Testis (tissue), 3 donors: ENCODE data around the gene ZNF444. TPM values are rescaled to one million over a fixed set of nuclear protein-coding genes. Genes with fewer than 3 reads are reported as not detected.
A peak's percentile ranks its signal among the peaks of the same experiment; 100 is the strongest.

Experiments
- DNase-seq: peaks from one replicate; pipeline ENCODE4 v3.0.0-alpha.2; 2019
- H3K27ac ChIP-seq, 2 donors: fragments of 200-600 bp; sonication (generic); one replicate each; pipeline ENCODE4 v1.5.1; 2019
- H3K27me3 ChIP-seq: fragments of 200-600 bp; sonication (generic); one replicate; pipeline ENCODE4 v1.5.1; 2019
- H3K36me3 ChIP-seq: fragments of 200-600 bp; sonication (generic); one replicate; pipeline ENCODE4 v1.5.1; 2017; ENCODE audit warnings: low read depth; ENCODE audit errors: missing control alignments
- H3K4me1 ChIP-seq: fragments of 200-600 bp; sonication (generic); one replicate; pipeline ENCODE4 v1.5.1; 2019
- H3K4me3 ChIP-seq, 2 donors: fragments of 200-600 bp; sonication (generic); one replicate each; pipeline ENCODE4 v1.5.1; 2017 to 2019
- H3K9me3 ChIP-seq: fragments of 200-600 bp; sonication (generic); one replicate; pipeline ENCODE4 v1.5.1; 2017
- POLR2A ChIP-seq: fragments of 450-650 bp; IDR thresholded peaks from one replicate; pipeline ENCODE4 v1.6.1; 2017; ENCODE audit warnings: antibody characterized with exemption, mild to moderate bottlenecking, moderate library complexity
- WGBS, 2 donors: methylation state at CpG; one replicate each; pipeline ENCODE4 v1.1.5; 2018; 5-methylcytosine and 5-hydroxymethylcytosine counted together
- intact Hi-C: fragments of 100-400 bp; cut with DNase I; formaldehyde crosslinking; loops from one replicate; pipeline ENCODE4 v1.15.1; 2023; ENCODE audit warnings: low total_unique reads
- polyA plus RNA-seq: library from polyadenylated mRNA; stranded (reverse); fragments of 350-450 nt; fragmentation: Illumina TruSeq; extraction: RNeasy Lipid Tissue Mini Kit (QIAGEN cat#74804); gene quantifications from one replicate; pipeline ENCODE4 v1.2.3, GENCODE V29; 2014; ENCODE audit warnings: low read depth, low replicate concordance; ENCODE audit not compliant: insufficient read depth
- total RNA-seq, 2 donors: library from RNA; depleted of rRNA; stranded (reverse); fragments of >200 nt; gene quantifications; one replicate each; pipeline ENCODE4 v1.2.3, GENCODE V29; 2016
- TF ChIP-seq, protein P1 (sequence below), 3 experiments: fragments of 450-650 bp in 2 of 3; fragments of 200-600 bp in 1 of 3; sonication (generic) in 1 of 3; IDR thresholded peaks; one replicate each; pipeline ENCODE4 v1.5.1; 2016 to 2019; ENCODE audit warnings: antibody characterized with exemption in 3 of 3, mild to moderate bottlenecking in 2 of 3, moderate library complexity in 1 of 3

ZNF444 gene
- total and polyA plus RNA-seq, 3 donors from 2014 or later = 24.7 to 62.6 (median 59.2) TPM

DNA sequence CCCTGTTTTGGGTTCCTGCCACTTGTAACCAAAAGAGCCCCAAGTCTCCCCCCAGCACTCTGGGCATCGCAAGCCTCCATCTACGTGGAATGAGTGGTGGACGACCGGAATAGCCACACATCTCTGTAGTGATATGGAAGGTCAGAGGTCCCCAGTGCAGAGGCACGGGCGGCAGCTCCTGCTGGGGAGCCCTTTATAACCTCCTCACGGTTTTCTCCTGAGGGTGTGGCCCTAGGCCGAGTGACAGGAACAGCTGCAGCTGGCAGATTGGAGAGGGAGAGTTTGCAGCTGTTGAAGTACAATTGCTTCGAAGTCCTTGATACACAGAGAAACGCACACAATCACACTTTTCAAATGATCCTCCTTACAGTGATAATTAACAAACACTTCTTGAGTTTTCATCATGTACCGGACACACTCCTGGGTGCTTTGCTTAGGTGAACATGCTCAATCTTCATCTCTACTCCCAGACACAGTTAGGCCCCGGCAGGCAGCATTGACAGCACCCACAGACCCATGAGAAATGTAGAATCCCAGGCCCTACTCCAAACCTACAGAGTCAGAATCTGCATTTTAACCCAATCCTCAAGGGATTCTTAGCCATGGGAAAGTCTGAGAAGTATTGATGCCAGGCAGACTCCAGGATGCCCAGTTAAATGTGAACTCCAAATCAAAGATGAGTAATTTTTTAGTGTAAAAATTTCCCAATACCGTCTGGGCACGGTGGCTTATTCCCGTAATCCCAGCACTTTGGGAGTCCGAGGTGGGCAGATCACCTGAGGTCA is 15.1 kb upstream of the ZNF444 start:
- DNase-seq = no peak
- Histone ChIP-seq H3K9me3 (no peaks in the 10 kb centered on the region), H3K36me3 (no peaks in the 10 kb centered on the region), H3K4me3 (no peak overlapping the region), H3K27ac (no peak overlapping the region), H3K27me3 (no peaks in the 10 kb centered on the region), H3K4me1 (no peaks in the 10 kb centered on the region)
- TF ChIP-seq, protein P1, sequence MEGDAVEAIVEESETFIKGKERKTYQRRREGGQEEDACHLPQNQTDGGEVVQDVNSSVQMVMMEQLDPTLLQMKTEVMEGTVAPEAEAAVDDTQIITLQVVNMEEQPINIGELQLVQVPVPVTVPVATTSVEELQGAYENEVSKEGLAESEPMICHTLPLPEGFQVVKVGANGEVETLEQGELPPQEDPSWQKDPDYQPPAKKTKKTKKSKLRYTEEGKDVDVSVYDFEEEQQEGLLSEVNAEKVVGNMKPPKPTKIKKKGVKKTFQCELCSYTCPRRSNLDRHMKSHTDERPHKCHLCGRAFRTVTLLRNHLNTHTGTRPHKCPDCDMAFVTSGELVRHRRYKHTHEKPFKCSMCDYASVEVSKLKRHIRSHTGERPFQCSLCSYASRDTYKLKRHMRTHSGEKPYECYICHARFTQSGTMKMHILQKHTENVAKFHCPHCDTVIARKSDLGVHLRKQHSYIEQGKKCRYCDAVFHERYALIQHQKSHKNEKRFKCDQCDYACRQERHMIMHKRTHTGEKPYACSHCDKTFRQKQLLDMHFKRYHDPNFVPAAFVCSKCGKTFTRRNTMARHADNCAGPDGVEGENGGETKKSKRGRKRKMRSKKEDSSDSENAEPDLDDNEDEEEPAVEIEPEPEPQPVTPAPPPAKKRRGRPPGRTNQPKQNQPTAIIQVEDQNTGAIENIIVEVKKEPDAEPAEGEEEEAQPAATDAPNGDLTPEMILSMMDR (IDR thresholded peaks at IDR 0.05) = no peak
- TF ChIP-seq POLR2A = no peak
- intact Hi-C loops = no loop called here
- WGBS, 2 donors = 79 to 83% methylated on average over 16 of the region's 16 CpGs

DNA sequence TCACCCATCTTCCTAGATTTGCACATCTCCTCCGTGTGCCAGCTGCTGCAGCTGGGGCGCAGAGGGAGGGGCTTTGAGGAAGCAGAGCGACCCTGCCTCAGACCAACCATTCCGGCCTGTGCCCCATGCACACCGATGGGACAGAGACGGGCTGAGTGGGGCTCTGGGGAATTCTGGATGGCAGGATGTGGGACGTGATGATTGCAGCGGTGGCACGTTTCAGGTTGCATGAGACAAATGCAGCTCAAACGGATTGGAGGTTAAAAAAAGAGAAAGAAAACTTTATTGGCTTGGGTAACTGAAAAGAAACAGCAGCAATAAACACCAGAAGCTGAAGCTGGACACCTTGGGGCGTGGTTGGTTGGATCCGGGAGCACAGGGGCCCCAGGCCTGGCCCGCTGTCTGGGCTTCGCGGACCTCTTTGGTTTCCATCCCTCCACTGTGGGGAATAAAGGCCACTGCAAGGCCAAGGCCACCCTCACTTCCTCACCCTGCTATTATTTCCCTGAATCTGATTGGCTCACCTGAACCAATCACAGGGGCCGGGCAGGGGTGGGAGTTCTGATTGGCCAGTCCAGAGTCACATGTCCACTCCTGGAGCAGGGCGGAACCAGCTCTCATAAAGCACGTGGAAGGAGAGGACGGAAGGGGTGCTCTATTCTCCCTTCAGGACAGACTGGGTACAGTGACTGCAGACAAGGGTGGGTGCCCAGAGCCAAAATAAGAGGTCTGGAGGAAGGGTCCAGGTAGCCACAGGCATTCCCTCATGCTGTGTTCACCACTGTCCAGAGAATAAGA is 13.9 kb upstream of the ZNF444 start:
- H3K4me1 ChIP-seq = peaks cover 2% of the 10 kb centered on the region
- no peak overlapping the region for H3K27ac ChIP-seq
- intact Hi-C loops = no loop called here
- 63 to 71% methylated on average over 19 of the region's 19 CpGs for WGBS, 2 donors
- TF ChIP-seq POLR2A = no peak
- TF ChIP-seq, protein P1 (IDR thresholded peaks at IDR 0.05) = no peak
- no peaks in the 10 kb centered on the region for H3K36me3 ChIP-seq
- no peaks in the 10 kb centered on the region for H3K27me3 ChIP-seq
- peak overlapping the region in 1 of 2 donors; percentile 20 for H3K4me3 ChIP-seq
- peak; percentile 76 for DNase-seq
- H3K9me3 ChIP-seq = no peaks in the 10 kb centered on the region

DNA sequence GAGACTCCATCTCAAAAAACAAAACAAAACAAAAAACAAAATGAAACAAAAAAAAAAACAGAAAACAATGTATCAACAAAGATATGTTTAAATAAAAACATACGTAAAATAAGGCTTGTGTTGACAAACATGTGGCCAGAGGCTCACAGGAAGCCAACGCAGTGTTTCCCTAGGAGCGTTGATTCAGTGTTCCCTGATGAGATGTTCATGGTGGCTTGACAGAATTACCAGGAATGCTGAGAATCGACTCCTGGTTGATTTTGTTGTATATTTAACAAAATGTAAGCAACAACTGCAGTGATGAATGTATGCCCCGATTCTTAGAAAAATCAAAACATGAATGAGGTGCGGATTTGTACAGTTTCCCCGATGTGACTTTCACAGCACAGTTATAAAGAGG is 11.1 kb upstream of the ZNF444 start:
- WGBS, 2 donors = 87 to 91% methylated on average over 7 of the region's 7 CpGs
- TF ChIP-seq, protein P1 (IDR thresholded peaks at IDR 0.05) = no peak
- no peak for TF ChIP-seq POLR2A
- Histone ChIP-seq H3K4me1 (peaks cover 7% of the 10 kb centered on the region), H3K9me3 (no peaks in the 10 kb centered on the region), H3K27ac (no peak overlapping the region), H3K36me3 (no peaks in the 10 kb centered on the region), H3K27me3 (no peaks in the 10 kb centered on the region), H3K4me3 (no peak overlapping the region)
- no peak for DNase-seq
- intact Hi-C loops = no loop called here

DNA sequence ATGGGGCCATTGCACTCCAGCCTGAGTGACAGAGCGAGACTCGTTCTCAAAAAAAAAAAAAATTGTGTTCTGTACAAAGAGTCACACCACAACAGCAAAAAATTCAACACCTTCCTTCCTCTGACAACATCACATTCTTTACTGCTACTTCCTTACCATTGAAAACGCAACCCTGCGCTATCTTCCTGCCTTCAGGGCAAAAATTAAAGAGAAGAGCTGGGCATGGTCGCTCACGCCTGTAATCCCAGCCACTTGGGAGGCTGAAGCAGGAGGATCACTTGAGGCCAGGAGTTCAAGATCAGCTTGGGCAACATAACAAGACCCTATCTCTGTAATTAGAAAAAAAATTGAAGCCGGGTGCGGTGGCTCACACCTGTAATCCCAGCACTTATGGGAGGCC is 9.4 kb upstream of the ZNF444 start:
- Histone ChIP-seq H3K4me1 (peaks cover 7% of the 10 kb centered on the region), H3K4me3 (no peak overlapping the region), H3K36me3 (no peaks in the 10 kb centered on the region), H3K27ac (no peak overlapping the region), H3K9me3 (no peaks in the 10 kb centered on the region), H3K27me3 (no peaks in the 10 kb centered on the region)
- 82 to 91% methylated on average over 8 of the region's 8 CpGs for WGBS, 2 donors
- TF ChIP-seq, protein P1 (IDR thresholded peaks at IDR 0.05) = no peak
- TF ChIP-seq POLR2A = no peak
- no peak for DNase-seq
- intact Hi-C loops = no loop called here
